Activated B cell treated with CpG ODN at 0.5 μM for 24 hours (primary cell): ENCODE data around the gene MTREX. TPM values are rescaled to one million over a fixed set of nuclear protein-coding genes. Genes with fewer than 3 reads are reported as not detected.

ENCODE experiments used
- ATAC-seq: fragments of 200-7000 bp; cut with Tn5 transposase; one replicate; pipeline ENCODE4 v1.10.0; 2021; ENCODE audit warnings: low read depth, mild to moderate bottlenecking, moderate library complexity
- CTCF ChIA-PET: fragments of 350-600 bp; sonication (Branson Sonifier 250); formaldehyde crosslinking; loops from one replicate; lab custom pipeline; 2021; ENCODE audit warnings: antibody characterized with exemption; lab: Charles Lee
- POLR2A ChIA-PET: fragments of 350-600 bp; sonication (Branson Sonifier 250); formaldehyde crosslinking; loops from one replicate; lab custom pipeline; 2021; ENCODE audit warnings: antibody characterized with exemption; lab: Charles Lee
- DNase-seq: peaks from one replicate; pipeline ENCODE4 v3.0.0; 2022
- H3K27ac Mint-ChIP-seq: one replicate; pipeline ENCODE4 v1.8.0; 2020; ENCODE audit warnings: mixed read lengths
- H3K27me3 Mint-ChIP-seq: one replicate; pipeline ENCODE4 v1.8.0; 2021; ENCODE audit warnings: mixed read lengths
- H3K36me3 Mint-ChIP-seq: one replicate; pipeline ENCODE4 v1.8.0; 2021; ENCODE audit warnings: low read depth, mixed read lengths
- H3K4me1 Mint-ChIP-seq: one replicate; pipeline ENCODE4 v1.8.0; 2021; ENCODE audit warnings: mixed read lengths
- H3K4me3 Mint-ChIP-seq: one replicate; pipeline ENCODE4 v1.8.0; 2020; ENCODE audit warnings: mild to moderate bottlenecking, mixed read lengths
- H3K9me3 Mint-ChIP-seq: one replicate; pipeline ENCODE4 v1.8.0; 2020; ENCODE audit warnings: mixed read lengths
- CTCF ChIP-seq: fragments of 200-600 bp; IDR thresholded peaks from one replicate; pipeline ENCODE4 v1.8.0; 2022; ENCODE audit warnings: antibody characterized with exemption, mild to moderate bottlenecking
- intact Hi-C: fragments of 100-400 bp; cut with micrococcal nuclease; formaldehyde crosslinking; loops from one replicate; pipeline ENCODE4 v1.15.1; 2024
- total RNA-seq: library from RNA; stranded (reverse); gene quantifications from 2 replicates; pipeline ENCODE4 v1.2.3, GENCODE V29; 2022

MTREX gene
- total RNA-seq, 1 donor from 2014 or later = 106 TPM

- no peak for TF ChIP-seq CTCF
- DNase-seq (no peak), ATAC-seq (no peak)
- Mint-ChIP-seq H3K4me1 (no peaks in the 10 kb centered on the region), H3K36me3 (peaks cover 82% of the 10 kb centered on the region), H3K27me3 (no peaks in the 10 kb centered on the region), H3K9me3 (peaks cover 10% of the 10 kb centered on the region), H3K27ac (no peak overlapping the region), H3K4me3 (no peak overlapping the region)
- ChIA-PET POLR2A (no interaction called here), CTCF (no interaction called here)
- intact Hi-C loops = no loop called here
Observed at GRCh38 chr5:55387865-55388264, 80.1 kb downstream of the MTREX start.

GRCh38 chr5:55391707-55392106 is 83.9 kb downstream of the MTREX start:
- ATAC-seq (no peak), DNase-seq (no peak)
- H3K27me3 Mint-ChIP-seq = no peaks in the 10 kb centered on the region
- intact Hi-C loops = no loop called here
- H3K9me3 Mint-ChIP-seq = no peaks in the 10 kb centered on the region
- ChIA-PET POLR2A (no interaction called here), CTCF (no interaction called here)
- H3K36me3 Mint-ChIP-seq = peaks cover 76% of the 10 kb centered on the region
- H3K27ac Mint-ChIP-seq = no peak overlapping the region
- no peak overlapping the region for H3K4me3 Mint-ChIP-seq
- TF ChIP-seq CTCF = no peak
- no peaks in the 10 kb centered on the region for H3K4me1 Mint-ChIP-seq

GRCh38 chr5:55392669-55393068 is 84.9 kb downstream of the MTREX start:
- no peak overlapping the region for H3K27ac Mint-ChIP-seq
- intact Hi-C loops = no loop called here
- H3K4me3 Mint-ChIP-seq = no peak overlapping the region
- H3K27me3 Mint-ChIP-seq = no peaks in the 10 kb centered on the region
- POLR2A ChIA-PET = no interaction called here
- no peaks in the 10 kb centered on the region for H3K9me3 Mint-ChIP-seq
- ATAC-seq = no peak
- H3K36me3 Mint-ChIP-seq = peaks cover 77% of the 10 kb centered on the region
- H3K4me1 Mint-ChIP-seq = no peaks in the 10 kb centered on the region
- CTCF ChIA-PET = no interaction called here
- no peak for TF ChIP-seq CTCF
- no peak for DNase-seq

GRCh38 chr5:55393501-55394175 is 85.8 kb downstream of the MTREX start:
- Mint-ChIP-seq H3K4me3 (no peak overlapping the region), H3K4me1 (no peaks in the 10 kb centered on the region), H3K27me3 (no peaks in the 10 kb centered on the region), H3K36me3 (peaks cover 74% of the 10 kb centered on the region), H3K27ac (no peak overlapping the region), H3K9me3 (no peaks in the 10 kb centered on the region)
- no peak for TF ChIP-seq CTCF
- DNase-seq (no peak), ATAC-seq (no peak)
- intact Hi-C loops = no loop called here
- POLR2A ChIA-PET = no interaction called here
- CTCF ChIA-PET = no interaction called here

- H3K27ac Mint-ChIP-seq = no peak overlapping the region
- ChIA-PET POLR2A (interaction anchor here (0.6 kb wide), 1 partner anchor 534 kb away, joined by 5 read pairs; no protein-coding TSS in a partner anchor), CTCF (no interaction called here)
- no peak for TF ChIP-seq CTCF
- H3K27me3 Mint-ChIP-seq = no peaks in the 10 kb centered on the region
- ATAC-seq (no peak), DNase-seq (no peak)
- H3K9me3 Mint-ChIP-seq = no peaks in the 10 kb centered on the region
- peaks cover 77% of the 10 kb centered on the region for H3K36me3 Mint-ChIP-seq
- no peak overlapping the region for H3K4me3 Mint-ChIP-seq
- no peaks in the 10 kb centered on the region for H3K4me1 Mint-ChIP-seq
- intact Hi-C loops = no loop called here
Observed at GRCh38 chr5:55402199-55402598, 94.4 kb downstream of the MTREX start.
